ENCODE results near the gene TAPBP.
"Not testable (repeated sequence)": the region's sequence is repeated elsewhere in the genome, so short reads cannot be mapped to it uniquely, and the experiment has no call there.

Gene TAPBP

DNA sequence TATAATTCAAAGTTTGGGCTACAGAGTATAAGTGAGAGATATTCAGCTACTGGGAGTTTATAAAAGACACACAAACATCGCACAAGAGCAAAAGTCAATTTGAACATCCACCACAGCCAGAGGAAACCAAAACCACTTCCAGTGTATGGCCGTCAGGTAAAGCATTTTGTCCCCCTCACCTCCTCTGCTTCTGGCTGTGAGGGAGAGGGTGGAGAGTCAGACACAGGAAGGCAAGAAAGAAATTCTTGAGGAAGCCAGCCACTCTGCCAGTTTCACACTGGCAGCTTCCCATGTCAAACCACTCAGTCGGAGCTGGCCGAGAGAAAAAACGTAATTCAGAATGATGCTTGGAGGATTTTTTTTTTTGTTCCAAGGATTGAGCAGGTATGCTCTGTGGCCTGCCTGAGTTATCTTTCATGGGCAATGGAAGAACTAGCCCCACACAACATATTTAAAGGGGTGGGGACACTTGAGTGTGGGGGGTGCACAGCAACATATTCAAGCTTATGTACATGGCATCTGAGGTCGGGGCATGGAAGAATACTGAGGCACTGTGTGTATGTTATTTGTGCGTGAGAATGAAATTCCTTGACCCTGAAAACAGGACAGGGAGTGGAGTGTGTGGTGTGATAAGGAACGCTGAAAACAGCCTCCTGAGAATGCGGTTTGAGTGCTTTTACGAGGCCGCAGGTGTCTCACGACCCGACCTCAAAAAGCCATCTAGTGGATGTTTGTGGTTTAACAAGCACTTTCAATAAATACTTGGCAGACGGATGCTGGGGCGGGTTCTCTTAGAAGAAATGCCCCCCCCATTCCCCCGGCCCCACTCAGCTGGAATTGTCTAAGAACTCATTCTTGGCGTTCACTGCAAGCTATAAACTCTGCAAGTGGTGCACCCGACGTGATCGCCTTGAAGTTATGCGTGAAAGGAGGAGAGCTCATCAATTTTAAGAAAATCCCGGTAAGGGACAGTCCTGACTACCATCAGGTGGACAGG, 31.1 kb upstream of the TAPBP start:
- H3K27ac ChIP-seq (ENCODE audit: low read depth, low read length, poor library complexity, severe bottlenecking): peak overlapping the region; percentile 87
- TF ChIP-seq, protein P1, sequence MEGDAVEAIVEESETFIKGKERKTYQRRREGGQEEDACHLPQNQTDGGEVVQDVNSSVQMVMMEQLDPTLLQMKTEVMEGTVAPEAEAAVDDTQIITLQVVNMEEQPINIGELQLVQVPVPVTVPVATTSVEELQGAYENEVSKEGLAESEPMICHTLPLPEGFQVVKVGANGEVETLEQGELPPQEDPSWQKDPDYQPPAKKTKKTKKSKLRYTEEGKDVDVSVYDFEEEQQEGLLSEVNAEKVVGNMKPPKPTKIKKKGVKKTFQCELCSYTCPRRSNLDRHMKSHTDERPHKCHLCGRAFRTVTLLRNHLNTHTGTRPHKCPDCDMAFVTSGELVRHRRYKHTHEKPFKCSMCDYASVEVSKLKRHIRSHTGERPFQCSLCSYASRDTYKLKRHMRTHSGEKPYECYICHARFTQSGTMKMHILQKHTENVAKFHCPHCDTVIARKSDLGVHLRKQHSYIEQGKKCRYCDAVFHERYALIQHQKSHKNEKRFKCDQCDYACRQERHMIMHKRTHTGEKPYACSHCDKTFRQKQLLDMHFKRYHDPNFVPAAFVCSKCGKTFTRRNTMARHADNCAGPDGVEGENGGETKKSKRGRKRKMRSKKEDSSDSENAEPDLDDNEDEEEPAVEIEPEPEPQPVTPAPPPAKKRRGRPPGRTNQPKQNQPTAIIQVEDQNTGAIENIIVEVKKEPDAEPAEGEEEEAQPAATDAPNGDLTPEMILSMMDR (IDR thresholded peaks at IDR 0.05; ENCODE audit: low read length): peak; percentile 63
- TF ChIP-seq EZH2 (IDR thresholded peaks at IDR 0.05; ENCODE audit: borderline replicate concordance, low read length): no peak
- peaks cover 23% of the 10 kb centered on the region for H3K4me1 ChIP-seq (ENCODE audit: insufficient read depth, low read length, severe bottlenecking)
- no peaks in the 10 kb centered on the region for H3K79me2 ChIP-seq (ENCODE audit: insufficient read depth, low read length)
- no peaks in the 10 kb centered on the region; the same call in 1 of the 2 replicates for H3K36me3 ChIP-seq (ENCODE audit: insufficient read depth, low read length)
- no peak overlapping the region for H2AFZ ChIP-seq (ENCODE audit: low read length)
- H3K27me3 ChIP-seq (ENCODE audit: insufficient read depth, low read length): no peaks in the 10 kb centered on the region
- H4K20me1 ChIP-seq (ENCODE audit: insufficient read depth, low read length): no peaks in the 10 kb centered on the region
- H3K9me2 ChIP-seq (ENCODE audit: low read depth, low read length): no peaks in the 10 kb centered on the region
- peak overlapping the region; percentile 35 for H3K4me3 ChIP-seq (ENCODE audit: low read depth, low read length, poor library complexity, severe bottlenecking)
- peak overlapping the region; percentile 60 for H3K4me2 ChIP-seq (ENCODE audit: low read length)
- H3K9ac ChIP-seq (ENCODE audit: low read length): peak overlapping the region; percentile 41
- no peaks in the 10 kb centered on the region for H3F3A ChIP-seq (ENCODE audit: insufficient read depth, low read length)
- H3K9me3 ChIP-seq (ENCODE audit: low read length): no peaks in the 10 kb centered on the region

DNA sequence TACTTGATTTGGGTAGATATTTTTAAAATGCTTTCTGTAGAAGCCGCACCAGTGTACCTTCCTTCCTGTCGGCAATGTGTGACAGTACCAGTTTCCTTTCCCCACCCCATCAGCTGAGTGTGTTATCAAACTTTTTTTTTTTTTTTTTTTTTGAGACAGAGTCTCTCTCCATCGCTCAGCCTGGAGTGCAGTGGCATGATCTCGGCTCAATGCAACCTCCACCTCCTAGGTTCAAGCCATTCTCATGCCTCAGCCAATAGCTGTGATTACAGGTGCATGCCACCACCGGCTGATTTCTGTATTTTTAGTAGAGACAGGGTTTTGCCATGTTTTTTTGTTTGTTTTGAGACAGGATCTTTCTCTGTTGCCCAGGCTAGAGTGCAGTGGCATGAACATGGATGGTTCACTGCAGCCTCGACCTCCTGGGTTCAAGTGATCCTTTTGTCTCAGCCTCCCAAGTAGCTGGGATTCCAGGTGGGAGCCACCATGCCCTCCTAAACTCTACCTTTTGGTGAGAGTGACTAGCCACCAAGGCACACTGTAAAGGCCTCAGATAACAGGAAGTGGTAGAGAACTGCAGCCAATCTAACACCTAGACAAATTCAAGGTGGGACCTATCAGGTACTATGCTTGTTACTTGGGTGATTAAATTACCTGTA, 30.2 kb upstream of the TAPBP start:
- H3K36me3 ChIP-seq (ENCODE audit: insufficient read depth, low read length): no peaks in the 10 kb centered on the region; the same call in 1 of the 2 replicates
- H3K9me3 ChIP-seq (ENCODE audit: low read length): no peaks in the 10 kb centered on the region
- H3F3A ChIP-seq (ENCODE audit: insufficient read depth, low read length): no peaks in the 10 kb centered on the region
- H3K27me3 ChIP-seq (ENCODE audit: insufficient read depth, low read length): no peaks in the 10 kb centered on the region
- H3K27ac ChIP-seq (ENCODE audit: low read depth, low read length, poor library complexity, severe bottlenecking): peak overlapping the region; percentile 87
- H4K20me1 ChIP-seq (ENCODE audit: insufficient read depth, low read length): no peaks in the 10 kb centered on the region
- TF ChIP-seq, protein P1 (IDR thresholded peaks at IDR 0.05; ENCODE audit: low read length): no peak
- TF ChIP-seq EZH2 (IDR thresholded peaks at IDR 0.05; ENCODE audit: borderline replicate concordance, low read length): no peak
- no peaks in the 10 kb centered on the region for H3K9me2 ChIP-seq (ENCODE audit: low read depth, low read length)
- no peaks in the 10 kb centered on the region for H3K79me2 ChIP-seq (ENCODE audit: insufficient read depth, low read length)
- H3K4me2 ChIP-seq (ENCODE audit: low read length): peak overlapping the region; percentile 44
- peaks cover 23% of the 10 kb centered on the region for H3K4me1 ChIP-seq (ENCODE audit: insufficient read depth, low read length, severe bottlenecking)
- H3K4me3 ChIP-seq (ENCODE audit: low read depth, low read length, poor library complexity, severe bottlenecking): no peak overlapping the region
- H2AFZ ChIP-seq (ENCODE audit: low read length): peak overlapping the region; percentile 60; the same call in 1 of the 2 replicates
- H3K9ac ChIP-seq (ENCODE audit: low read length): no peak overlapping the region

DNA sequence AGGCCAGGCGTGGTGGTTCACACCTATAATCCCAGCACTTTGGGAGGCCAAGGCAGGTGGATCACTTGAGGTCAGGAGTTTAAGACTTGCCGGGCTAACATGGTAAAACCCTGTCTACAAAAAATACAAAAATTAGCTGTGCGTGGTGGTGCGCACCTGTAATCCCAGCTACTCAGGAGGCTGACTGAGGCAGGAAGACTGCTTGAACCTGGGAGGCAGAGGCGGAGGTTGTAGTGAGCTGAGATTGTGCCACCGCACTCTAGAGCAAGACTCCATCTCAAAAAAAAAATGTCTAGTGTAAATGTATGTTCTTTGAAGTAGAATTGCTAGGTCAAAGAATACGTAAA, 29.7 kb upstream of the TAPBP start:
- Histone ChIP-seq H2AFZ (ENCODE audit: low read length) (peak overlapping the region; percentile 60), H3K4me1 (ENCODE audit: insufficient read depth, low read length, severe bottlenecking) (peaks cover 23% of the 10 kb centered on the region), H3K27ac (ENCODE audit: low read depth, low read length, poor library complexity, severe bottlenecking) (peak overlapping the region; percentile 87), H3K4me2 (ENCODE audit: low read length) (peak overlapping the region; percentile 44)
- H4K20me1 ChIP-seq (ENCODE audit: insufficient read depth, low read length); H3F3A ChIP-seq (ENCODE audit: insufficient read depth, low read length); H3K9ac ChIP-seq (ENCODE audit: low read length); H3K4me3 ChIP-seq (ENCODE audit: low read depth, low read length, poor library complexity, severe bottlenecking); H3K36me3 ChIP-seq (ENCODE audit: insufficient read depth, low read length); H3K9me2 ChIP-seq (ENCODE audit: low read depth, low read length); H3K27me3 ChIP-seq (ENCODE audit: insufficient read depth, low read length); H3K79me2 ChIP-seq (ENCODE audit: insufficient read depth, low read length); H3K9me3 ChIP-seq (ENCODE audit: low read length): not testable (repeated sequence)

All from OCI-LY1 (cell line).